HCT116 (cell line): ENCODE results near the gene NSUN3. TPM values are rescaled to one million over a fixed set of nuclear protein-coding genes. Genes with fewer than 3 reads are reported as not detected.

Experiments
- ATAC-seq: fragments of 200-7000 bp; cut with Tn5 transposase; 2 replicates; pipeline ENCODE4 v1.9.1; 2020; ENCODE audit warnings: mild to moderate bottlenecking, moderate library complexity
- BruUV-seq: library from RNA; stranded (reverse); fragments of 400-500 nt; replicated peaks from 2 replicates; lab custom pipeline; 2021; lab: Mats Ljungman, UMichigan
- CTCF ChIA-PET: fragments of 300-600 bp; sonication (Branson Sonifier 250); formaldehyde crosslinking; loops from one replicate; lab custom pipeline; 2021; ENCODE audit warnings: antibody characterized with exemption; lab: Charles Lee
- POLR2A ChIA-PET: fragments of 300-600, 350-600 bp; sonication (Branson Sonifier 250); formaldehyde crosslinking; loops from one replicate; lab custom pipeline; 2021; ENCODE audit warnings: antibody characterized with exemption; lab: Charles Lee
- RAD21 ChIA-PET, 2 experiments: fragments of 300-600 bp; sonication (Branson Sonifier 250); formaldehyde crosslinking; loops; one replicate each; lab custom pipeline; 2023; ENCODE audit warnings: low total read pairs in 2 of 2; ENCODE audit not compliant: uncharacterized antibody in 2 of 2, unreplicated experiment in 2 of 2, low non-redundant PET in 1 of 2; lab: Charles Lee
- DNase-seq: peaks from one replicate; pipeline ENCODE4 v3.0.0-alpha.2; 2010; ENCODE audit warnings: low read depth, low spot score
- H2AFZ ChIP-seq: fragments of 200-600 bp; shearing (Covaris generic), sonication (generic); 2 replicates; pipeline ENCODE4 v1.6.1; 2017; ENCODE audit warnings: low read depth, mixed run types, mixed read lengths, antibody characterized with exemption, low read length; ENCODE audit not compliant: poor library complexity, severe bottlenecking
- H3K27ac ChIP-seq: 2 replicates; pipeline ENCODE4 v1.5.1; 2012; ENCODE audit warnings: low read depth, low read length
- H3K27me3 ChIP-seq: fragments of 200-600 bp; sonication (generic); 2 replicates; pipeline ENCODE4 v1.6.1; 2016; ENCODE audit warnings: mixed run types, low read length, mixed read lengths; ENCODE audit not compliant: insufficient read depth
- H3K36me3 ChIP-seq, 2 experiments: fragments of 200-500 bp in 1 of 2; fragments of 200-600 bp in 1 of 2; sonication (Bioruptor generic) in 1 of 2; sonication (generic) in 1 of 2; 2 replicates each; pipeline versions ENCODE4 v1.5.1 to v1.6.1; 2014 to 2016; ENCODE audit warnings: low read length in 2 of 2, inconsistent platforms in 1 of 2, mixed read lengths in 1 of 2, mixed run types in 1 of 2; ENCODE audit not compliant: insufficient read depth in 2 of 2, control insufficient read depth in 1 of 2
- H3K4me1 ChIP-seq, 2 experiments: fragments of 200-600 bp in 1 of 2; sonication (generic) in 1 of 2; 2 replicates each; pipeline versions ENCODE4 v1.5.1 to v1.6.1; 2012 to 2017; ENCODE audit warnings: low read length in 2 of 2, inconsistent platforms in 1 of 2, mild to moderate bottlenecking in 1 of 2, mixed read lengths in 1 of 2, mixed run types in 1 of 2, moderate library complexity in 1 of 2; ENCODE audit not compliant: insufficient read depth in 2 of 2, control insufficient read depth in 1 of 2
- H3K4me2 ChIP-seq: fragments of 200-600 bp; sonication (generic); 2 replicates; pipeline ENCODE4 v1.6.1; 2017; ENCODE audit warnings: mixed run types, low read length, mixed read lengths
- H3K4me3 ChIP-seq, 2 experiments: fragments of 200-600 bp in 1 of 2; sonication (generic) in 1 of 2; replicated peaks in 1 of 2; 2 replicates each; pipeline ENCODE4 v1.5.1; 2011 to 2016; ENCODE audit warnings: low read length in 2 of 2, control low read depth in 1 of 2, low read depth in 1 of 2, mild to moderate bottlenecking in 1 of 2, mixed read lengths in 1 of 2, mixed run types in 1 of 2
- H3K79me2 ChIP-seq: fragments of 200-600 bp; sonication (generic); 2 replicates; pipeline ENCODE4 v1.6.1; 2017; ENCODE audit warnings: mild to moderate bottlenecking, mixed run types, low read length, moderate library complexity, mixed read lengths; ENCODE audit not compliant: insufficient read depth
- H3K9ac ChIP-seq: fragments of 200-600 bp; sonication (generic); 2 replicates; pipeline ENCODE4 v1.6.1; 2016; ENCODE audit warnings: low read length, mixed read lengths
- H3K9me2 ChIP-seq: fragments of 200-600 bp; sonication (generic), shearing (Covaris generic); 2 replicates; pipeline ENCODE4 v1.6.1; 2017; ENCODE audit warnings: mixed run types, mild to moderate bottlenecking, moderate library complexity; ENCODE audit not compliant: insufficient read depth
- H3K9me3 ChIP-seq, 2 experiments: fragments of 200-500 bp in 1 of 2; fragments of 200-600 bp in 1 of 2; sonication (Bioruptor generic) in 1 of 2; sonication (generic) in 1 of 2; 2 replicates each; pipeline ENCODE4 v1.6.1; 2014 to 2017; ENCODE audit warnings: low read length in 2 of 2, mixed read lengths in 2 of 2, inconsistent platforms in 1 of 2, low read depth in 1 of 2, mild to moderate bottlenecking in 1 of 2, mixed run types in 1 of 2, moderate library complexity in 1 of 2; ENCODE audit not compliant: control insufficient read depth in 1 of 2, insufficient read depth in 1 of 2
- H4K20me1 ChIP-seq: fragments of 200-600 bp; sonication (generic), shearing (Covaris generic); 2 replicates; pipeline ENCODE4 v1.6.1; 2017; ENCODE audit warnings: mixed run types, mild to moderate bottlenecking, moderate library complexity; ENCODE audit not compliant: insufficient read depth
- CTCF ChIP-seq, 3 experiments: fragments of 200-600 bp in 1 of 3; sonication (generic) in 1 of 3; IDR thresholded peaks in 2 of 3; conservative IDR thresholded peaks in 1 of 3; 2 replicates each; pipeline ENCODE4 v1.5.1; 2012 to 2017; ENCODE audit warnings: low read depth in 2 of 3, low read length in 2 of 3, antibody characterized with exemption in 1 of 3, borderline replicate concordance in 1 of 3, control low read depth in 1 of 3, mild to moderate bottlenecking in 1 of 3, mixed read lengths in 1 of 3, mixed run types in 1 of 3, moderate library complexity in 1 of 3; ENCODE audit not compliant: insufficient read depth in 1 of 3
- SP1 ChIP-seq: IDR thresholded peaks from 2 replicates; pipeline ENCODE4 v1.6.1; 2012; ENCODE audit warnings: low read depth
- TCF7L2 ChIP-seq: IDR thresholded peaks from 2 replicates; pipeline ENCODE4 v1.7.0; 2011; ENCODE audit warnings: borderline replicate concordance, inconsistent platforms; ENCODE audit not compliant: insufficient read depth, insufficient read length; ENCODE audit errors: extremely low read depth
- intact Hi-C: fragments of 100-400 bp; cut with micrococcal nuclease; formaldehyde crosslinking; loops from 2 replicates; pipeline ENCODE4 v1.10.0; 2022
- total RNA-seq: library from RNA; stranded (reverse); gene quantifications from one replicate; pipeline ENCODE4 v1.2.1, GENCODE V29; 2021; ENCODE audit not compliant: unreplicated experiment

Gene NSUN3
- total RNA-seq, 1 experiment from 2014 or later, result 6.6 TPM

DNA sequence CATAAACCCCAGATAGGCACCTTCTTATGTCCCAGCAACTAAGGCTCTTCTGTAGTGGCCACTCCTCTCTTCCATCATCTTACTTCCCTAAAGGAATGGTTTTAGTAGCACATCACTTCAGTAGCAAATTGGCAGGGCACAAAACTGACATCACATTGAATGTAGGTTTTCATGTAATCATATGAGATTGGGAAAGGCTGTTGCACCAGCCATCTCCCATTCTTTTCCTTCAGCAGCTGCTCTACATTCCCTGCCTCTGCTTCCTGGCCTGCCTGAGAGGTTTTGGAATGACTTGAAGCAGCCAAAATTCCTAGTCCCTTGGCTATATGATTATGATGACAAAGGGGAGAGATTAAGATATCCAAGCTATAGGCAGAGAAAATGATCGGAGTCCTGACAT is 36.5 kb downstream of the NSUN3 start (continued):
- TF ChIP-seq TCF7L2 (no peak), CTCF (IDR thresholded peaks at IDR 0.05 in 2 of 3, conservative IDR thresholded peaks at IDR 0.05 in 1 of 3; ENCODE audit: borderline replicate concordance in 1 of 3, insufficient read depth in 1 of 3, low read depth in 2 of 3, low read length in 2 of 3) (no peak)

DNA sequence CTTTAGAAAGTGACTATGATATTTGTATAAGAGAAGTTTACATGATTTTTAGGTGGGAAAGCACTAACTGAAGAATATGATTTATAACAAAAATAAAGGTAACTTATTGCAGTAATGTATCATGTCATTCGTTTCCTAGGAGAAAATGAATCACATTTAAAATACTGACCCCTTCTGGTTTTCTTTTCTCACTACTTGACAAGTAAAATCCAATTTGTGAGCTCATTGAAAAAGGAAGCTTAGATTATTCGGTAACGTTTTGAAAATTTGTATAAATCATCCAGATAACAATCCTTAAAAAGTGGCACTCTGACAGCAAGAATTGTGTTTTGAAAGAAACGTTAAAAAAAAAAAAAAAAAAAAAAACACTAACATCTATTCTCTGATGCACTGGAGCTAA is 39.0 kb downstream of the NSUN3 start:
- ChIA-PET POLR2A (no interaction called here), RAD21 (no interaction called here), CTCF (interaction anchor here (0.6 to 1.5 kb wide), 8 partner anchors 10 to 99 kb away, joined by 3 to 11 read pairs (median 4); no protein-coding TSS in a partner anchor)
- no peaks in the 10 kb centered on the region for H3K9me3 ChIP-seq
- H3K27me3 ChIP-seq, result no peaks in the 10 kb centered on the region
- no peak overlapping the region for H3K9ac ChIP-seq
- H3K27ac ChIP-seq, result no peak overlapping the region
- no TSS peak for BruUV-seq
- H3K79me2 ChIP-seq, result no peaks in the 10 kb centered on the region
- no peak overlapping the region for H2AFZ ChIP-seq
- DNase-seq (peak; percentile 3), ATAC-seq (no peak)
- intact Hi-C loops, result no loop called here
- no peak overlapping the region for H3K4me2 ChIP-seq
- no peaks in the 10 kb centered on the region for H4K20me1 ChIP-seq
- H3K9me2 ChIP-seq, result no peaks in the 10 kb centered on the region
- H3K4me3 ChIP-seq, result no peak overlapping the region
- no peaks in the 10 kb centered on the region for H3K4me1 ChIP-seq
- no peaks in the 10 kb centered on the region; a peak in 1 of 4 replicates for H3K36me3 ChIP-seq
- TF ChIP-seq CTCF (IDR thresholded peaks at IDR 0.05 in 2 of 3, conservative IDR thresholded peaks at IDR 0.05 in 1 of 3; ENCODE audit: borderline replicate concordance in 1 of 3, insufficient read depth in 1 of 3, low read depth in 2 of 3, low read length in 2 of 3) (peak in 2 of 3 experiments; percentile 22 to 44; a peak in 3 of 6 replicates), SP1 (no peak)
